Stimulated activated CD8-positive, alpha-beta memory T cell treated with anti-CD3 and anti-CD28 coated beads, Interleukin-12 subunit alpha, Interleukin-12 subunit beta, amount 100 ng/mL, for 1 hour (primary cell): Measurements from ENCODE around the gene TCN1.
"Not testable (repeated sequence)": the region's sequence is repeated elsewhere in the genome, so short reads cannot be mapped to it uniquely, and the experiment has no call there.

Source experiments
- DNase-seq: peaks from one replicate; pipeline ENCODE4 v3.0.0-alpha.2; 2020; ENCODE audit warnings: low read depth

The TCN1 gene, protein sequence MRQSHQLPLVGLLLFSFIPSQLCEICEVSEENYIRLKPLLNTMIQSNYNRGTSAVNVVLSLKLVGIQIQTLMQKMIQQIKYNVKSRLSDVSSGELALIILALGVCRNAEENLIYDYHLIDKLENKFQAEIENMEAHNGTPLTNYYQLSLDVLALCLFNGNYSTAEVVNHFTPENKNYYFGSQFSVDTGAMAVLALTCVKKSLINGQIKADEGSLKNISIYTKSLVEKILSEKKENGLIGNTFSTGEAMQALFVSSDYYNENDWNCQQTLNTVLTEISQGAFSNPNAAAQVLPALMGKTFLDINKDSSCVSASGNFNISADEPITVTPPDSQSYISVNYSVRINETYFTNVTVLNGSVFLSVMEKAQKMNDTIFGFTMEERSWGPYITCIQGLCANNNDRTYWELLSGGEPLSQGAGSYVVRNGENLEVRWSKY

DNA sequence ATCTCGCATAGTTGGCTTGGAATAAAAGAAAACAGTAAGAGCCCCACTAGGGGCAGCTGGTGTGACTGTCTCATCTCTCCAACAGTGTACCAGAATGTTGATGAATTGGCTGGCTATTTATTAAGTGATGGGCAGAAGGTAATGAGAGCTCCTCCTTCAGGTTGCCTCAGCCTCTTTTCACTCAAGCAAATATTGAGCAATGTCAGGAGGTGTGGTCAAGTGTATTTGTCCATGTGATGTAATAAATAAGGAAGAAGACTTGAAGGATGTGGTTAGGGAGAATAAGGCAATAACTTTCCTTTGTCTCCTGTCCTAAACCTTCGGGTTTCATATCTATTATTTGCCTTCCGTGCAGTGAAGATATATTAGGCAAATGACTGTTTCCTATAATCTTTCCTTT lies at the start of gene TCN1:
Gene TCN1 (minus strand): TSS at position 91 of the 400 bp plus-strand sequence. CDS start 17 bp downstream, at position 74.
- no peak for DNase-seq

DNA sequence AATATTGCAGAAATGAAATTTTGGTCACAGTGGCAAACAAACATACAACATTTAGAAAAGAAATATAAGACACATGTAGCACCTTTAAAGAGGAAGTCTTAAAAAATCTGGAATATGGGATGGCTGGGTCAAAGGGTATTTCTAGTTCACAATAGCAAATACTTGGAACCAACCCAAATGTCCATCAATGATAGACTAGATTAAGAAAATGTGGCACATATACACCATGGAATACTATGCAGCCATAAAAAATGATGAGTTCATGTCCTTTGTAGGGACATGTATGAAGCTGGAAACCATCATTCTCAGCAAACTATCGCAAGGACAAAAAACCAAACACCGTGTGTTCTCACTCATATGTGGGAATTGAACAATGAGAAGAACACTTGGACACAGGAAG lies 37.3 kb upstream of the TCN1 start:
- not testable (repeated sequence) for DNase-seq

DNA sequence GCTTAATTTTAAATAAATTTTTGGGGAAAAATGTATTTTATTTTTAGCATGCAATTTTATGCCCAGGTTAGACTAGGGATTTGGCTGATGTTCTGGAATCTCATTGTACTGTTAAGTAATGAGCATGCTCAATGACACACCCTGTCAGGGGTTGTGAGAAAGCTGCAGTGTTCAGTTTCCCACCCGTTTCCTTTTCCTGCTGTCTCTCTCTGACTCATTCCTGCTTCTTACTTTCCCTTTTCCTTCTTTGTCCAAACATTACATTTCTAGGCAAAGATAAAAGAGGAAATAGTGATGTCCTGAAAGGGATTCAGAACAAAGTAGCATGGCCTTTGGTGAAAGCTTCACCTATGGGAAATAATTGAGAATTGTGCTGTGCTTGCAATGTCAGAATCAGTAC lies 35.0 kb upstream of the TCN1 start:
- DNase-seq, result no peak

DNA sequence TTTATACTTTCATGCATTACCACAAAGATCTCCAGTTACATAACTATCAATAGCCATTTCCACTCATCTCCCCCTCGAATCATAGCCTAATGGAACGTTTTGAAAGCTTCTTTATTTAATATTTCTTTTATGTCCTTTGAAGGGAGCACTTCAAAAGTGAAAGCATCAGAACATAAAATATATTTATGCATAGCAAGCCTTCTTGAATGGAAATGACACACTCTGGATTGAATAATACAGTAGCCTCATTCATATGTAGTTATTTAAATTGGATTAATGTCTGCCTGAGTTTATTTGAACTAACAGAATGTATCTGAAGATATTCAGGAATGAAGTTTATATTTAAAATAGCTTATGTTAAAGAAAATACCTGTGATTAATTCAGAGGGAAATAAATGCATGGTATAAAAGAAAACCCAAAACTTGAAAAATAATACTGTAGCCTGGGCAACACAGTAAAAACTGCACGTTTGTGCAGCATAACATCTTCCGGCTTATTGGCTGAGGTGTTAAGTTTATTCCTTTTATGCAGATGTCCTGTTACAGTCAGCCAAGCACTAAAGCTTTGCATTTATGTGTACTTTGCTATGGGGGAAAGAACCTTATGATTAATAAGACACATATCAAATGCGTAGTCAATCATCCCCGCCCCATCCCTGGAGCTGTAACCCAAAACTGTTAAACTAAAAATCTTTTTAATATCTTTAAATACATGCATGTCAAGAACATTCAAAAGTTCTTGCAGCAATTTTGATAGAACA lies 34.3 kb upstream of the TCN1 start:
- no peak for DNase-seq

DNA sequence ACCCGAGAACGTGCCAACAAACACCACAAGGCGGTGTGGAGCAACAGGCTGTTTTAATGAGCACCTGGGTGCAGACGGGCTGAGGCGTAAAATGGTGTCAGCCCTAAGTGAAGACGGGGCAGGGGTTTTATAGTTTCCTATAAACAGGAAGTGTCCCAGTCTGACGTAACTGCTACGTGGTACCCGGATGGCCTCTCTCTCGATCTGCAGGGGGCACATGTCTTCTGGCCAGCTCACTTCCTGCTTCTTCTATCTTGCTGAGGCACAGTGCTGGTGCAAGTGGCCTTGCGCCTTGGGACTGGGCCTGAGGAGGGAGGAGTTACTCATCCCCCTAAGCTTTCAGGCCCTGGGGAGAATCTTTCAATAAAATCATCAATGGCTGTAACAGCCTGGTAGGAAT lies 33.2 kb upstream of the TCN1 start:
- no peak for DNase-seq

DNA sequence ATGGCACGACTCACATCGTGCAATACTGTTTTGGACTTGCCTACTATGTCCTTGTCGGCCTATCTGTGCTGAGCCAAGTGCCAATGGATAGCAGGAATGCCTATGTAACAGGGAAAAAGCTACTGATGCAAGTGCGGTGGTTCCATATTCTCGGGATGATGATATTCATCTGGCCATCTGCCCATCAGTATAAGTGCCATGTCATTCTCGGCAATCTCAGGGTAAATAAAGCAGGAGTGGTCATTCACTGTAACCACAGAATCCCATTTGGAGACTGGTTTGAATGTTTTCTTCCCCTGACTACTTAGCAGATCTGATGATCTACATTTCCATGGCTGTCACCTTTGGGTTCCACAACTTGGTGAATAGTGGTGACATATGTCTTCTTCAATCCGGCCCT lies 32.4 kb upstream of the TCN1 start:
- no peak for DNase-seq

DNA sequence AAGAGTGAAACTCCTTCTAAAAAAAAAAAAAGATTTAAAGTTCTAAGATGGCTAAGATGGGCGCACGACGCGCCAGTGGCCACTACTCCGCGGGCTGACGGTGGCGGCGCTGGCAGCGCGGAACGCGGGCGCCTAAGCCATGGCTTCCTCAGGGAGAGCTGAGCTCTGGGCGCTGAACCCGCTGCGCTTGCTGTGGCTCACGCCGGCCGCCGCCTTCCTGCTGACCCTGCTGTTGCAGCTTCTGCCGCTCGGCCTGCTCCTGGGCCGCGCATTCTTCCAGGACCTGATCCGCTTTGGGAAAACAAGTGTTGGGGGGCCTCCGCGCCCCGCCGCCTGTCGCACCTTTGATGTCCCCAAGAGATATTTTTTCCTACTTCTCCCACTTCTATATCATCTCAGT lies 31.8 kb upstream of the TCN1 start:
- no peak for DNase-seq

DNA sequence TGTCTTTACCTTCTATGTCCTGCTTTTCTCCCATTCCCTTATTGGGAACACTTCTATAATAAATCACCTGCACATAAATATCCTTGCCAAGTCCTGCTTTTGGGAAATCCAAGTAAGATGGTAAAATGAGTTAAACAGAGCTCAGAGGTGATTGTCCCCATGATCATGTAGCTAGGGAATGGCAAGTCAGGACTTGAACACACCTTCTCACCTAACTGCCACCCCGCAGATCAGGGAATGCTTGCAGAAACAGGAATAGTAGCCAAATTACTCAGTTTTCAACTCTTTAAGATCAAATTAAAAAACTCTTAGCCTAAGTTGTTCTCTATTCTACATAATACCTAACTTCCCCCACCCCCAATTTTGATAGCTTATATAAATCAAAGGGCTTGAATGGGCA lies 28.3 kb upstream of the TCN1 start:
- no peak for DNase-seq

DNA sequence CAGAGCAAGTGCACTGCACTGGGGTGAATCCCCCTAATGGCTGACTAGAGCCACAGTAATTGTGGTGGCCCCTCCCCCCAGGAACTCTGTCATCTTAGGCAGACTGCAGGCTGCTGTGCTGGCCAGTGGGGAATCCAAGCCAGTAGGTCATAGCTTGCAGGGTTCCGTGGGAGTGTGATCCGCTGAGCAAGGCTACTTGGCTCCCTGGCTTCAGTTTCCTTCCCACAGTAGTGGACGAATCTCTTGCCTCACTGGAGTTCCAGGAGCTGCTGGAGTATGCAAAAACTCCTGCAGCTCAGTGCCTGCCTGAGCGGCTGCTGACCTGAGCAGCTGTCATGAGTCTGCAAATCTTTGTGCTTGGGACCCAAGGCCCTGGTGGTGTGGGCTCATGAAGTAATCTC lies 25.5 kb upstream of the TCN1 start:
- no peak for DNase-seq

DNA sequence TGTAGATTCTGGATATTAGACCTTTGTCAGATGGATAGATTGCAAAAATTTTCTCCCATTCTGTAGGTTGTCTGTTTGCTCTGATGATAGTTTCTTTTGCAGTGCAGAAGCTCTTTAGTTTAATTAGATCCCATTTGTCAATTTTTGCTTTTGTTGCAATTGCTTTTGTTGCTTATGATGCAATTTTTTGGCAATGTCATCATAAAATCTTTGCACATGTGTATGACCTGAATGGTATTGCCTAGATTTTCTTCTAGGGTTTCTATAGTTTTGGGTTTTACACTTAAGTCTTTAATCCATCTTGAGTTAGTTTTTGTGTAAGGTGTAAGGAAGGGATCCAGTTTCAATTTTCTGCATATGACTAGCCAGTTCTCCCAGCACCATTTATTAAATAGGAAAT lies 20.9 kb upstream of the TCN1 start:
- not testable (repeated sequence) for DNase-seq

DNA sequence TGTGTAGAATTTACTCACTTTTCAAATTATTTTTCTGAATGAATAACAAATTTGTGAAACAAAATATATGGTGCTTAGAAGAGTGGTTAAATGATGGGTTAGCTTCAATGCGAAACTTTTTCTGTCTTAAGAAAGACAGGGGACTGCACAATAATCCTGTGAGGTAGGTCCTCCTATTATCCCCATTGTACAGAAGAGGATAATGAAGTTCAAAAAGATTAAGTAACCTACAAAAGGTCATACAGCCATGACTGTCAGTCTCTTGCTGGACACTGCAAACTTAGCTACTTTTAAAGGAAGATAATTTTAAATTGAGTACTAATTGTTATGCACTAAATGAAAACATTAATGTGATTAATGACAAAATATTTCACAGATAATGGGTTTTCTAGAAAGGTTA lies 17.3 kb upstream of the TCN1 start:
- no peak for DNase-seq

DNA sequence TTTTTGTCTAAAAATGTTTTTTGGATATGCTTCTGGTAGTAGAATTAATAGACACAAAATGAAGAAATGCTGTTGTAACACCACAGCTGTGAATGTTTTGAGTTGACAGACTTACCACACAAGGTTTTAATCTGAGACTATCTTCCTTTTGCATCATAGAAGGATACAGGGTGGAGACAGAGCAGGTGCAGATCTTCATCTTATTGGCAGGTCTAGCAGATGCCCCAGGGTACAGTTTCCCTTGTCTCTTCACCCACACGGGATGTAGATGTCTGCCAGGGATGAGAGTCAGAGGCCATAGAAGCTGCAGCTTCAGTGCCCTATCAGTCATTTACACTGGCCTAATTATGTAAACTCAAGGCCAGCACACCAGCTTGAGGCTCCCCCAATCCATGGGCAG lies 13.3 kb upstream of the TCN1 start:
- no peak for DNase-seq

DNA sequence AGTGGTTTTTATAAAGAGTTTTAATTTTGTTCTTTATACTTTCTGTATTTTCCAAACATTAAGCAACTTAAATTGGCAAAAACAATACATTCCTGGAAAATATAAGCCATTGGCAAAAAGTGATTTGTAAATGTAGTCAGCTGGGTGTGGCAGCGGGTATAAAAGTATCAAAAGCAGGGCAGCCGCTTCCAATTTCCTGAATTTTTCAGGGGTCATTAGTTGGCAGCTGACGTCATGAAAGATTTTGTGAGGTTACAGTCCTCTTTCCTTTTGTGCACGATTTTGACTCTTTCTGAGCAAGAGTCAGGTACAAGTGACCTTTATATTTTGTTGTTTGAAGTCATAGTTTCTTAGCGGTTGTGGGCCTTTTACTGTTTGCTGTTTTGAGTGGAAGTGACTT lies 12.3 kb upstream of the TCN1 start, which contains the start of gene OOSP3:
Gene OOSP3 (plus strand): TSS at position 208 of the 400 bp plus-strand sequence. CDS start 27 bp downstream, at position 235.
- no peak for DNase-seq

DNA sequence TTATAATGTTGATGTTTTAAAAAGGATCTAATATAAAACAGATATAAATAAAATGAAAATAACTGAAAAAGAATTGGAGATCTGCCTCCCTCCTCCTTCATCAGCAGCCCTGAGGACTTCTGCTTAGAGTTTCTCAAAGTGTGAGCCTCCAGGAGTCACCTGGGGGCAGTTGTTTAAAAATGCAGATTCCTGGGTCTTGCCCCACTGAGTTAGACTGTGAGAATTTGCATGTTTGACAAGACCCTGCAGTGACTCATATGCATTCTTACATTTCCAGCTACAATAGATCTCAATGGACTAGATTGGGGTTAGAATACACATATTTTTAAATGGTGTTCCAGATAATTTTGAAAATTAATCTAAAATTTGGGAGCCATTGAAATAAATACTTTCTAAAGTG lies 11.5 kb upstream of the TCN1 start:
- no peak for DNase-seq

DNA sequence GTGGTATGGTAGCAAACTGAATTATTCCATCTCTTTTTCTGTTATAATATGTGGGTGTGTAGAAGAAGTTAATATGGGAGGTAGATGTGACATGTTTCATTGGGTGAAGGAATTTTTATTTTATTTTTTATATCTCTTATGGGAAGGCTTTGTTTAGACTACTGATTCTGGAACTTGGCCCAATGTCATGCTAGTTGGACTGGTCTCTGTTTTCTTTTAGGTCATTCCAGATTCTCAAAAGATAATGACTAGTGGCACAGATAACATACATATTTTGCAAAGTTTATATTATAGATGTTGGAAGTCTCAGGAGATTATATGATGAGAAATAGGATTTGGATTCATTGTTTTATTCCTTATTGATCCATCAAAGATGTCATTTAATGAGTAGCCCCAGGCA lies 11.0 kb upstream of the TCN1 start:
- no peak for DNase-seq

DNA sequence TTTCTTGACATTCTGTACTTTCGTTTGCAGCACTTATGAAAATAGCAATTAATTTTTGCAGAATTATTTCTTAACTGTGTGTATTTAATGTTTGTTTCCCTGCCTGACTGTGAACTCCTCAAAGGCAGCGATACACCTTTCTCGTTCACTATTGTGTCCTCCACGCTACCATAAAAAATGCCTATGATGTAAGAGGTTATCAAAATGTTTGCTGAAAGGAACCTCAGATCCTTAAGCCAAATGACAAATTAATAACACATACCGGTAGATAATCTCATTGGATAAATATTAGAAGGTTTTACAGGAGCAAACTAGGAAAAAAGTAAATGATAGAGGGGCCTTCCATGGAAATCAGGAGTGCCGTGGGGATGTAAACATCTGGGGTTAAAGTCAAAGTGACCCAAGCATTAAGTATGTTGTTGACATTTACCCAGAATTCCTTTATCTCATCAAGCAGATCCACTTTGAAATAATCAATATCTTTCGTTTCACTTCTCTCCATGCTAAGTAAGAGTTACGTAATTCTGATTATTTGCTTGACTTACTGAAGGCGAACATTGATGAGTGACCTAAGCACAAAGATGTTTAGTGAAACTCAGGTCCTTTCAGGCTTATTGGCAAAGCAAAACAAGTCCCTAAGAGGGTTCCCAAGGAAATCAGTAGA lies 9.7 kb upstream of the TCN1 start:
- DNase-seq, result no peak

DNA sequence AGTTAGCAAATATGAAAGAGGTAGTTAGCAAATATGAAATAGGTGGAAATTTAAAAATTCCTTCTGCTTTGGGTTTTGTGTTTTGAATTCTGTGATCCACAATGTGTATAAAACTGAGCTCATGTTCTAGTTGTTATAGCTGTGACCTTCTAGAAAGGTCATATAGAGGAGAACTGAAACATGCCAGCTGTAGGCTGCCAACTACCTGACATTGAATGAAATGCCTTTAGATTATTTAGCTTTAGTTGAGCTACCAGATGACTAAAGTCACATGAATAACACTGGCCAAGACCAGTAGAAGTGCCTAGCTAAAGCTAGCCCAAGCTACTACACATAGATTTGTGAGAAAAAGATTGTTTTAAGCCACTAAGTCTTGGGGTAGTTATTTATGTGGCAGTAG lies 5.8 kb upstream of the TCN1 start:
- DNase-seq, result no peak

DNA sequence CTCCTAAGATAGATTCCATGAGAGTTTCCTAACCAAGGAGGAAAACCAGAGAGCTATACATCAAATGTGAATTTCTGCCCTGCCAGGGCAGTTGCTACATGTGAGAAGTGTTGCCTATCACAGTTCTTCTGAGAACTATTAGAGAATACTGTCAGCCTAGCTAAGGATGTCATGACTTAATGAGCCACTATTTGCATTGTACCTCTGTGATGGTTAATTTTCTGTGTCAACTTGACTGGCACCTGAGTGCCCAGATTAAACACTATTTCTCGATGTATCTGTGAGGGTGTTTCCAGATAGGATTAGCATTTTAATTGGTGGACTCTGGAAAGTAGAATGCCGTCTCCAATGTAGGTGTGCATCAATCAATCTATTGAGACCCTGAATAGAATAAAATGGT lies 1.7 kb upstream of the TCN1 start:
- DNase-seq, result no peak

DNA sequence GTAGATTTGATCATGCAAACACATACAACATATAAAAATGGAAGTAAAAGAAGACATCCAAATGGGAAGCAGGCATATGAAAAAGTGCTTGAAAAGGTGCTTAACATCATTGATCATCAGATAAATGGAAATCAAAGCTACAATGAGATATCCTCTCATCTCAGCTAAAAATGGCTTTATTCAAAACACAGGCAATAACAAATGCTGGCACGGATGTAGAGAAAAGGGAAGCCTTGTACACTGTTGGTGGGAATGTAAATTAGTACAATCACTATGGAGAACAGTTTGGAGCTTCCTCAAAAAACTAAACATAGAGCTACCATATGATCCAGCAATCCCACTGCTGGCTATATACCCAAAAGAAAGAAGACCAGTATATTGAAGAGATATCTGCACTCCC lies 549 bp upstream of the TCN1 start:
- DNase-seq, result no peak

DNA sequence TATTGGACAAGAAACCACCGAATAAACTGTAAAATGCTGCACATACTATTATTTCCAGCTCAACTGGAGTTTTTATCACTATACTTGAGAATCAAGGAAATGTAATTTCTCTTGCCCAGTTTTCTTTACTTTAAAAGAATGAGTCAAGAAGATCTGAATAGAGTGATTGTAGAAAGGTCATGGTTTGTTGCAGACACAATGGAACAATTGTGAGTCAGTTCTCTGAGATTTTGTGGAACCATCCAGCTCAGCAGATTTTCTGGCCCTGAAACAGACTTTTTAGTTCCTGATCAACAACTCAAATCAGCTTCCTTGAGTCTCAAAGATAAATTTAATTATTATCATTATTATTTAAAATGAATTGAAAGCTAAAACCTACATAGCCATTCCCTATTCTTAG lies 1.3 kb downstream of the TCN1 start:
- DNase-seq, result no peak

DNA sequence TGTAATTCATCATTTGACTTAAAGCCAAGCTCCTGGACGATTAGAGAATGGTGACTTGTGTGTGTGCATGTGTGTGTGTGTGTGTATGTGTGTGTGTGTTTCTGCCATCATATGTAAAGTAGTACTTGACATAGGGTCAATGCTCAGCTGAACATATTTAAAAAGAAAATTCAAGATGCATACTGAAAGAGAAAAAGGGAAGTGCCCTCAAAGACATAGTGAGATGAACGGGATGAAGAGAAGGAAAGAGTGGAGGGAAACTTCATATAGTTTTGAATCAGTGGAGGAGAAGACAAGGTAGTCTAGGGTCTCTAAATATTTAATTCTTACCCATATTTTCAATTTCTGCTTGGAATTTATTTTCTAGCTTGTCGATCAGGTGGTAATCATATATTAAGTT lies 4.0 kb downstream of the TCN1 start:
- no peak for DNase-seq

DNA sequence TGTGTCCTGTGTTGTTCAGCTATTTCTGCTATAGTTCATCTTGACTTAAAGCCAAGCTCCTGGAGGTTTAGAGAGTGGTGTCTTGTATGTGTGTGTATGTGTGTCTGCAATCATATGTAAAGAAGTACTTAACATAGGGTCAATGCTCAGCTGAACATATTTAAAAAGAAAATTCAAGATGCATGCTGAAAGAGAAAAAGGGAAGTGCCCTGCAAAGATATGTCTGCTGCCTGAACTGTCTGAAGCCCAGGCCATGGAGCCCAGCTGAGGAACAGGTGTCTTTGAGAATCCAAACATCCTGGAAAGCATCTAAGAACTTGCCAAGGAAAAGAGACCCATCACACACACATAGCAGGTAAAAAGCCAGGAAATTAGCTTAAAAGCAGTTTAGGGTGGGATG lies 6.6 kb downstream of the TCN1 start:
- no peak for DNase-seq
